ENCODE data around the gene AKT1.

DNA sequence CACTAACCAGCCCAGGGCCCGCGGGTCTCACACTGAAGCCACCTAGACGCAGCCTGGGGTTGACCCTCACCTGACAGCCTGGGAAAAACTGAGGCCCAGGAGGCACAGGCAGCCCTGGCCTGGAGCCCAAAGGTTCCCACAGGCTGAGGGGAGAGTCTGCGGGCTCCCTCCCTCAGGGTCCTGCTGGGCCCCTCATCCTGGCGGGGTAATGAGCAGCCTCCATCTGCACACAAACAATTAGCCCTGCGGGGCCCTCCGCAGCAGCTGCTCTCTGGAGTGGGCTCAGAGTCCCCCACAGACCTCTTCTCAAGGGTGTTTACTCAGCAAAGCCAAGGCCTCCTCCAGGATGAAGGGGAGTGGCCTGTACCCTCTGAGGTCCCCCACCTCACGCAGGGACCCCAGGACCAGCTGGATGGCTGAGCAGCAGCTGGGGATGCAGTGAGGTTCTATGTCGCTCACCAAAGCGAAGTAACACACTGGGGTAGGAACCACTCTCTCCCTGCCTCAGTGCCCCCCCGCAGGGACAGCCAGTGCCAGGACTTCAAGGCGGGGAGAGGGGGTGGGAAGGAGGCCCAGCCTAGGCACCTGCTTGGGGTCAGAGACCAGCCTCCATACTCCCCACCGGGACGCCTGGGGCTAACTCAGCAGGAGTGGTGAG lies 7.3 kb downstream of the AKT1 start:
- TF ChIP-seq, protein P1, sequence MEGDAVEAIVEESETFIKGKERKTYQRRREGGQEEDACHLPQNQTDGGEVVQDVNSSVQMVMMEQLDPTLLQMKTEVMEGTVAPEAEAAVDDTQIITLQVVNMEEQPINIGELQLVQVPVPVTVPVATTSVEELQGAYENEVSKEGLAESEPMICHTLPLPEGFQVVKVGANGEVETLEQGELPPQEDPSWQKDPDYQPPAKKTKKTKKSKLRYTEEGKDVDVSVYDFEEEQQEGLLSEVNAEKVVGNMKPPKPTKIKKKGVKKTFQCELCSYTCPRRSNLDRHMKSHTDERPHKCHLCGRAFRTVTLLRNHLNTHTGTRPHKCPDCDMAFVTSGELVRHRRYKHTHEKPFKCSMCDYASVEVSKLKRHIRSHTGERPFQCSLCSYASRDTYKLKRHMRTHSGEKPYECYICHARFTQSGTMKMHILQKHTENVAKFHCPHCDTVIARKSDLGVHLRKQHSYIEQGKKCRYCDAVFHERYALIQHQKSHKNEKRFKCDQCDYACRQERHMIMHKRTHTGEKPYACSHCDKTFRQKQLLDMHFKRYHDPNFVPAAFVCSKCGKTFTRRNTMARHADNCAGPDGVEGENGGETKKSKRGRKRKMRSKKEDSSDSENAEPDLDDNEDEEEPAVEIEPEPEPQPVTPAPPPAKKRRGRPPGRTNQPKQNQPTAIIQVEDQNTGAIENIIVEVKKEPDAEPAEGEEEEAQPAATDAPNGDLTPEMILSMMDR (IDR thresholded peaks at IDR 0.05 in 4 of 5, conservative IDR thresholded peaks at IDR 0.05 in 1 of 5): no peak
- TF ChIP-seq POLR2A (IDR thresholded peaks at IDR 0.05): no peak
